Germinal center (tissue), 1 donor: ENCODE data around the gene KCNK2.

Source experiments
- DNase-seq: peaks from one replicate; pipeline ENCODE4 v3.0.0; 2012; ENCODE audit warnings: mixed read lengths, low spot score

The KCNK2 gene, protein sequence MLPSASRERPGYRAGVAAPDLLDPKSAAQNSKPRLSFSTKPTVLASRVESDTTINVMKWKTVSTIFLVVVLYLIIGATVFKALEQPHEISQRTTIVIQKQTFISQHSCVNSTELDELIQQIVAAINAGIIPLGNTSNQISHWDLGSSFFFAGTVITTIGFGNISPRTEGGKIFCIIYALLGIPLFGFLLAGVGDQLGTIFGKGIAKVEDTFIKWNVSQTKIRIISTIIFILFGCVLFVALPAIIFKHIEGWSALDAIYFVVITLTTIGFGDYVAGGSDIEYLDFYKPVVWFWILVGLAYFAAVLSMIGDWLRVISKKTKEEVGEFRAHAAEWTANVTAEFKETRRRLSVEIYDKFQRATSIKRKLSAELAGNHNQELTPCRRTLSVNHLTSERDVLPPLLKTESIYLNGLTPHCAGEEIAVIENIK

DNA sequence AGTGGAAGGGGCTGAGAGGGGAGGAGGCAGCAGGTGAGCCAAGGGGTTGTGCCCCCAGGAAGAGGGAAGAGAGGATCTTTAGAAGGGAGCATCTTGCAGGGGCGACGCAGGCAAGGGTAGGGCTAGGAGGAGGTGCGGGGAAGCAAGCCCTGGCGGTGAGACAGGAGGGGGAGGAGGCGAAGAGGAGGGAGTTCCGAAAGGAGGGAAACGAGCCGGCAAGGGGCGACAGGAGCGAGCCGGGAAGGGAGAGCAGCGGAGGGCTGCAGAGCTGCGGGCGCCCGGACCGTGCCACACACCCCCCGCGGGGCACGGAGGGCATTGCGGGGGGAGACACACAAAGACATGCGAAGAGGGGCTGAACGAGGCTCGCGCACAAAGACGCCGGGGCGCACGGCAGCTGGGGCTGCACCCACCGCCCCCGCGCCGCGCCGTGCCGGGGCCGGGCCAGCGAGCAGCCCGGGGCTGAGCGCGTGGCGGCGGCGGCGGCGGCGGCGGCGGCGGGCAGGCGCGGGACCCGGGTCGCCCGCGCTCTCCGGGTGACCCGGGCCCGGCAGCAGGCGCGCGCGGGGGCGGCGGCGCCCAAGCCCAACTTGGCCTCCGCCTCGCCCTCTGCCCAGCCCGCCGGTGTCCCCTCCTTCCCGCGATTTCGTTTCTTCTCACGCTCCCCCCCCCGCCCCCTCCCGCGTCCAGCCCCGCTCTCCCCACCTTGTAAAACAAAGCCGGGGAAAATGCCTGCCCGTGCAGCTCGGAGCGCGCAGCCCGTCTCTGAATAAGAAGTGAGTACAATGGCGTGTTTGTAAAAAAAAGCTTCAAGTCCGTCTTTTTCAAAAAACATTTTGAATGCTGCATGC lies at the start of gene KCNK2:
Gene KCNK2, plus strand, starts transcription at position 206 of the 851 bp plus-strand sequence. CDS start 649 bp downstream, outside the sequence.
- no peak for DNase-seq

DNA sequence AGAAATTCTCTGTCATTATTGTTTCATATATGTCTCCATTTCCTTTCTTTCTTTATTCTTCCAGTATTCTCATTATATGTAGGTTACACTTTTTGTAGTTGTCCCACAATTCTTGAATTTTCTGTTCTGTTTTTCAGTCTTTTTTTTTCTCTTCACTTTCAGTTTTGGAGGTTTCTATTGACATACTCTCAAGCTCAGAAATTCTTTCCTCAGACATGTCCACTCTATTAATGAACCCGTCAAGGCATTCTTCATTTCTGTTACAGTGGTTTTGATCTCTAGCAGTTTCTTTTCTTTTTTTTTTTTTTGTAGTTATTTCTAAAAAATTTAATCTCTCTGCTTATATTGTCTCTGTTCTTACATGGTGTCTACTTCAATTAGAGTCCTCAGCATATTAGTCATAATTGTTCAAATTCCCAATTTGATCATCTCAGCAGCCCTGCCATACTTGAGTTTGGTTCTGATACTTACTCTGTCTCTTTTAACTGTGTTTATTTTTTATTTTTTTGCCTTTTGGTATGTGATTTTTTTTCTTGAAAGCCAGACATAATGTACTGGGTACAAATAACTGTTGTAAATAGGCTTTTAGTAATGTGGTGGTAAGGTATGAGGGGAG lies 49.5 kb upstream of the KCNK2 start:
- DNase-seq: no peak

DNA sequence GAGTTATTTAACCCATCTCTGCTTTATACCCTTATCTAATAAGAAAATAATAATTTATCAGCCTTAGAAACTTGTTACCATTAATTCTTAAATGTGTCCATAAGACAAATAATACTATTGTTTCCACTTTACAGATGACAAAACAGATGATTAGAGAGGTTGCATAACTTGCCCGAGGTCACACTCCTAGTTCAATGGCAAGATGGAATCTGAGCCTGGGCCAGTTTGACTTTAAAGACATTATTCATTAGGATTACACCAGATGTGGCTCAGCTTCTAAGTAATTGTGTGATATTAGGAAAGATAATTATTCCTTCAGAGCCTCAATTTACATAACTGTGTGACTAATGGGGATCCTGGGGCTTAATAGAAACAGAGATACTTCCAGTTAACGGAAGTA lies 42.3 kb upstream of the KCNK2 start:
- DNase-seq: no peak

DNA sequence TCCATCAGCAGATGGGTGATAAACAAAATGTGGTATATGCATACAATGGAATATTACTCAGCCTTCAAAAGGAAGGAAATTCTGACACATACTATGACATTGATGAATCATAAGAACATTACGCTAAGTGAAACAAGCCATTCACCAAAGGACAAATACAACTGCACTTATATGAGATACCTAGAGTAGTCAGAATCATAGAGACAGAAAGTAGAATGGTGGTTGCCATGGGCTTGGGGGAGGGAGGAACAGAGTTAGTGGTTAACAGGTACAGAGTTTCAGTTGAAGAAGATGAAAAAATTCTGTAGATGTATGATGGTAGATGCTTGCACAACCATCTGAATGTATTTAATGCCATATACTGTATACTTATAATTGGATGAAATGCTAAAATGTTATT lies 39.1 kb upstream of the KCNK2 start:
- no peak for DNase-seq

DNA sequence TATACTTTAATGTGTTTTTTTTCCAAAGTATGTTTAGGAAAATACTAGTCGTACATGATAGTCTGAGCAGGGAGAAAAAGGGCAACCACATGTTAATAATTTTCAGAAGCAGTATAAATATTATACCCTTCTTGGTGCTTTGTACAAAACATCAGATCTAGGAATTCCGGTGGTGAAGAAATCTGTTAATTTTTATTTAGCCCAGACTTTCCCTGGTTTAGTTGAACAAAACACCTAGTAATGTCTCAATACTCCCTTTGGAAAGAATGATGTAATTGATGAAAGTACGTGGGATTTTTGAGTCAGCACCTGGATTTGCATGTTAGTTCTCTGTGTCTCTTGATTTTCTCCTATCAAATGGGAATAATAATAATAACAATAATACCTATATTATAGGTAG lies 38.4 kb upstream of the KCNK2 start:
- no peak for DNase-seq

DNA sequence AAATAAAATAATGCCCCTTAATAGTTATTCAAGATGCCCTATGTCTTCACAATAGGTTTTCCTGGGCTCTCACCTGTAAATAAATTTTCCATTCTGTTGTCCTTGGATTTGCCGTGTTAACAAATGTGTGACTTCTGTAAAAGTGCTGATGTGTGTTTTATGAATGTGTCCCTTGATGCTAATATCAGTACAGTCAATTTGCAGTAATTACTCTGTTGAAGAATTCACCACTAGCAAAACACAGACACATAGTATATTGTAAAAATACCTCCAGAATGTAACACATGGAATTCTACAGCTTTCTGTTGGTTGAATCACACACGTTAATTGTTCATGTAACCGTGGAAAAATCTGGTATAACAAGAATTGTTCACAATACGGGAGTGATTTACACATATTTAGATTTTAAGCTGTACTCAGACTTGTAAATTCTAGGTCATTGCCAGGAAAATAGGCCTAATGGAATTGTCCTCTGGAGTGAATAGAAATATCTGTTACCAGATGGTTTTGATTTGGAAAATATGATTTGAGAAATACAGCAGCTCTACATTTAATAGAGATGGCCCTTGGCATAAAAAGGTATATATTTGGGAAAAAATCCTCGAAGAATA lies 36.7 kb upstream of the KCNK2 start:
- DNase-seq: no peak

DNA sequence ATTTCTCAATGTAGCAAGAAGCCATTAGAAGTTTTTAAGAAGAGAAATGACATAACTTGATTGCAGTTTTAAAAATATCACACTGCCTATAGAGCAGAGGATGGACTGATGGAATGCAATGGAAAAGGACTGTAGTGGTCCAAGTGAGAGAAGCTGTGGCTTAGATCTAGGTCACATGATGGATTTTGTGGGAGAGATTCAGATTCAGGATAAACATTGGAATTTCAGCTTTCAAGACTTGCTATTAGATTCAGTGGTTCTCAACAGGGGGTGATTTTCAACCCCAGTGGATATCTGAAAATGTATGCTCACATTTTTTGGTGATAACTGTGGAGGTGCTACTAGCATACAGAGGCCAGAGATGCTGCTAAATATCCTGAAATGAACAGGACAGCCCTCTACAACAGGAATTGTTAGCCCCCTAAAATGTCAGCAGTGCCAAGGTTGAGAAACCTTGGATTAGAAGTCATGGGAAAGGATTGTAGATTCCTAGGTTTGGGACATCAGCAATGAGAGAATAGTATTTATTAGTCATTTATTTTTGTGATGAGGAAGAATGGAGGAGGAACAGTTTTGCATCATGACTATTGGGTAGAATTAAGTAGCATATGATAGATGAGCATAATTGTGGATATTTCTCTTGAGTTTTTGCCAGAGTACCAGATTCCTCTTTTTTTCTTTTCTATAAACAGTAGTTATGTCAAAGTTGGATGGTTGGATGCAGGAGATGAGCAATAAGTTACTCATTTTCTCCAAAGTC lies 30.1 kb upstream of the KCNK2 start:
- DNase-seq: no peak

DNA sequence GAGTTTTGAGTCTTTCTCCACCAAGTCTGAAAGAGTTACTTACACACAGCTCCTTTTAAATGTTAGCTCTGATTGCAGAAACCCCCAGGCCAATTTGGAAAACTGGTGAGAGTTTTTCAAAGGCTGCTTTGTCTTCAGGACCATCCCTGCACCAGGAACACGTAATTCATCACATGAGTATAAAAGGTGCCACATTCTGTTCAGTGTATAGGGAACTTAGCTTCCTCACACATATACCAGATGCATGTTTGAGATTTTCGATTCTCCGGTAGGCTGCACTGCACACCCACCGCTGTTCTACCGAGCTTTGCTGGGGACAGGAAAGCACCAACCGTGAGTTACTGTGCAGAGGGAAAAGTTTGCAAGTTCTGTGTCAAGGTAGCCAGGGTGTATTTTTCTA lies 28.3 kb upstream of the KCNK2 start:
- DNase-seq: no peak

DNA sequence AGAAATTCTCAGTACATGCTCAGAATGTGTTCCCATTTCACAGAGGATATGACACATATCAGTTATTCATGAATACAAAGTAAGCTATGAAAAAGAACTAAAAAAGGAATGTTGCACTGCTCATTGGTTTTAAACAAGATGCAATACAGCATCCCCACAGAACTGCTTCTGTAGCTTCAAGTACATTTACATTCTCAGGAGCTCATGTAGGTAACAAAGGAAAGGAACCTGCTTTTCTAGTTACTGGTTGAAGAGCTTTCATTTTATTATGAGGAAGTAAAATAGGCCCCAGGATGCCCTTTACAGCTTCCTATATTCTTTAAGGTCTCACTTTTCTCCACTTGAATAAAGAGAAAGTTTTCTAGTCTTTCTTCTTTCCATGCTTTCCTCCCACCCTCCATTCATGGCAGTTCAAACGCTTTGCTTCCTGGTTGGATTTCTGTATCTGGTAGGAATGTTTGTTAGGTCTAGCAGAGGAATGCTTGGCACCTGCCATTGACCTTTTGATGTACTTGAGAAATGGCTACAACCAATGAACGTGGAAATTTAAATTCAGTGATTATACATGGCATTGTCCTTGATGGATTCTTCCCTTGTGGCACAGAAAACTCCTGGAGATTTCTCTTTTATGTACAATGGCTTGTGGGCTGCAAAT lies 27.1 kb upstream of the KCNK2 start:
- no peak for DNase-seq

DNA sequence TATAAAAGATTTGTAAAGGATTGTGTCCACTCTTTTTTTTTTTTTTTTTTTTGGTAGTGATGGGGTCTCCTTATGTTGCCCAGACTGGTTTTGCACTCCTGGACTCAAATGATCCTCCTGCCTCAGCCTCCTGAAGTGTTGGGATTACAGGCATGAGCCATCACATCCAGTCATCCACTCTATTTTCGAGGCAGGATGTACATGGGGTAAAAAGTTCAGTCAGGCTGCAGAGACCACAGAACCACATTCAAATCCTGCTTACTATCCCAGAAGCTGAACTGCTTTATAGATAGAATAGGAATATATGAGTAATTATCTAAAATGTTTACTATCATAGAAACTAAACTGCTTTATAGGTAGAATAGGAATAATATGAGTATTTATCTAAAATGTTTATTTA lies 26.0 kb upstream of the KCNK2 start:
- DNase-seq: no peak

DNA sequence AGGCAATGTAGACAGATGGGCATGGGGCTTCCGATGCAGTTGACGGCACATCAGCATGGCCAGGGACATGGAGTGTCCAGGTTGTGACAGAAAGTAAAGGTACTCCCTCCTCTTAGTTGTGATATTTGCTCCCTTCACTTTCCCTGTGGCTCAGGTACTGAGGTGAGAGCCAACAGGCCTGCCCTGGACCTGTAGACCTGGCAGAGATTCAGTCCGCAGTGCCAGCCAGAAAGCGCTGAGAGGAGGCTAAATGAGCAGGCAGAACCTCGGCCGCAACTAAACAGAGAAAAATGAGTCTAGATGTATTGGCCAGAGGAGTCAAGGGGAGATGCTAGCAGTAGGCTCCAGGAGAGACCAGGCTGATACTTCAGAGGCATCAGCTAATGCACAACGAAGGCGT lies 22.6 kb upstream of the KCNK2 start:
- DNase-seq: no peak

DNA sequence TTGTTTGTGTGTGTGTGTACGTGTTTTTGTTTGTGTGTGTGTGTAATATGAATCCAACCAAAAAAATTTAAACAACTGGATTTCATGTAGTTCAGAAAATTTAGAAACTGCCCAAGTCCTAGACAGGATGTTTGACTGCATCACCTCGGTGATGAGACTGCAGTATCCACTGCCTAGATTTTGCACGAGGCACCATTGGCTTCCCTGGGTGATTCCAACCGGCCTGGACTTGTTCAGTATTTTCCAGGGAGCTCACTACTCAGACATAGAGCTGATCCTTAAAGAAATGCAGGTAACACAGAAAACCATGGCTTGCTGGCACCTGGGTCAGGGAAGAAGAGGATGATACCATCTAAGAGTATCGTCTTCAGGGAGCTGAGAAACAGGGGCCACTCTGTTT lies 18.2 kb upstream of the KCNK2 start:
- DNase-seq: no peak

DNA sequence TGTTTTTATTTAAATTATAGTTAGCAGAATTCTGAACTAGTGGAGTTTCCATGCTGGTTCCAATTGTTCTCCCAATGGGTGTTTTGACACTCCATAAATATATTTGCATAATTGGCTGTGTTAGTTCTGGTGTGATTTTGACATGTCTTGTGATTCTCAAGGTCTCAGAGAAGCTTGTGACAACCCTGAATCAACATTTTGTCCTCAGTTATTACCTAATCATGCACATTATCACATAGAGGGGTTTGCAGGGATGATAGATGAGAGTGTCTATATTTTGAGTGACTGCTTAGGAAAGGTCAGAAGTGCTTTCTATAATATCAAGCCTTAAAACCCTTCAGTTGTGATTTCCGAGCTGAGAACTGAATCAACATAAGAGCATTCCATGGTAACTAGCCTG lies 11.5 kb upstream of the KCNK2 start:
- no peak for DNase-seq

DNA sequence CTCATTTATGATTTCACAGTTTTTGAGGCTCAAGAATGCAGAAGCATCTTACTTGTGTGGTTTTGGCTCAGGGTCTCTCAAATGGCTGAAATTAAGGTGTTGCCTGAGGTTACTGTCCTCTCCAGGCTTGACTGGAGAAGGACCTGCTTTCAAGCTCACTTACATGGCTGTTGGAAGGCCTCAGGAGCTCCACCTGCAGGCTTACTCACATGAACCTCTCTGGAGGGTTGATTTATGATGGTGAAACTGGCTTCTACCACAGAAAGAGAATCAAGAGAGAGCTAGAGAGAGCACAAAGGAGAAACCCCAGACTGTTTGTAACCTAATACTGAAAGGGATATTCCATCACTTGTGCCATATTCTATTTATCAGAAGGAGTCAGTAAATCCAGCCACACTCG lies 6.2 kb upstream of the KCNK2 start:
- DNase-seq: no peak

DNA sequence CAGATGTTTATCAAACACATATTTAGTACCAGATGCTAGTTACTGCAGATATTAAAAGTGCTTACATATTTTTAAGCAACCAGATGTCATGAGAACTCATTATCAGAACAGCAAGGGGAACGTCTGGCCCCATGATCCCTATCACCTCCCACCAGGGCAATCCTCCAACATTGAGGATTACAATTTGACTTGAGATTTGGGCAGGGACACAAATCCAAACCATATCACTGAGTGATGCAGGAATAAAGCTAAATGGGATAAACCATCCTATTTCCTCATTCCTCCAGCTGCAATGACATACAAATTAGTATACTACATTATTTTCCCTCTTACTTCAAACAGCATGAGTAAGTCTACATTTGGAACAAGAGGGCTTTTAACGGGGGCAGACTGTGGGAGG lies 3.1 kb upstream of the KCNK2 start:
- no peak for DNase-seq

DNA sequence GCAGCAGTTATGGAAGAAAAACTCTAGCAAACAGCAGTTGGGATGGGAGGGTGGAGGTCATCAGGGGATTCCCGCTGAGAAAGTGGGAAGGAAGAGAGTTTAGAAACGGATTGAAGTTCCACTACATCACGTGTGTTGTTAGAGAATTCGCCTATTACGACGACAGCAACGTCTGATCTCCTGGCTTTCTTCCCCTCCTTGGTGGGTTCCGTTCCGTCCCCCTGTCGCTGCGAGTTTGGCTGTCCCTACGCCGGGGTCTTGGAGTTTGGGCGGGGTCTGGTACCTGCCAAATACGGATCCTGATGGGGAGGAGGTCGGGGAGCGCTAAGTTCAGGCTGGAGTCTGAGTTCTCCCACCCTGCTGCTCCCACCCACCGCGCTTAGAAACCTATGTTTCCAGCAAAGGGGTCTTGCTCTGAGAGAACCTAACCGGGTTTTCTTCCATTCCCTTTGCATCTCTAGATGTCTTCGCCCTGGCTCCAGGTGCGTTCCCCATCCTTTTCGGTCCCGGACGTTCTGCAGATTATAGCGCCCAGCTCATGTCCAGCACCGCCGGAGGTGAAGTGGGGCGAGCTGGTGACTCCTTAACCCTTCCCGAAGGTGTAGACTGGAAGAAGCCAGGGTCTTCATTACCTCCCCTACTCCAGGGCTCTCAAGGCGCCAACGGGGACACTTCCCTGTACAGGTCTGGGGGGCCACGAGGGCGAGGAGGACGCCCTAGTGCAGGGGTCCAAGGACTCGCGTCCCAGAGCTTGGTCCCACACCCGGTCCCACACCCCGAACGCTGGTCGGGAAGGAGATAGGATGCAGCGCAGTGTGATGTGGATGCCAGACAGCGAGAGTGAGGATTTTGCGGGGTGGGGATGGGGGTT lies 641 bp upstream of the KCNK2 start:
- DNase-seq: no peak

DNA sequence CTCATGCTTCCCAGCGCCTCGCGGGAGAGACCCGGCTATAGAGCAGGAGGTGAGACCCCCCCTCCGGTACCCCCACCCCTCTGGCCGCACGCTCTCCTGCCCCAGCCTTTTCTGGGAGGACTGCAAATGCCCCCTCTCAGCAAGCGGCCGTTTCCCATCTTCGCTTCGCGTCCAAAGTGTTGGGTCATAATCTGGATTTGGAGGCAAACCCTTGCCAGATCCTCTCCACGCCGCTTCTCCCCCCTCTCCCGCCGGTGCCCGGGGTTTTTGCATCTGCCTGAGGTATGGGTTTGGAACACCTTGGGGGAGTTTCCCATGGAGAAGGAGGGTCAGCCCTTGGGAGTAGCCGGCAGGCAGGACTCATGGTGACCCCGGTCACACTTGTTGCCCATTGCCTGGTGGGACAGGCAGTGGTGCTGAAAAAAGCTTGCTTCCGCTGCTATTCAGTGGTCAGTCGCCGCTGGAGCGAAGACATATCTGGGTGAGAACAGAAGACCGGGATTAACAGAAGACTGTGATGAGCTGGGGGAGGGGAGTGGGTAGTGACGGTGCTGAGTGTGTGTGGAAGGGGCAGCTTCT lies 935 bp downstream of the KCNK2 start:
- DNase-seq: no peak

DNA sequence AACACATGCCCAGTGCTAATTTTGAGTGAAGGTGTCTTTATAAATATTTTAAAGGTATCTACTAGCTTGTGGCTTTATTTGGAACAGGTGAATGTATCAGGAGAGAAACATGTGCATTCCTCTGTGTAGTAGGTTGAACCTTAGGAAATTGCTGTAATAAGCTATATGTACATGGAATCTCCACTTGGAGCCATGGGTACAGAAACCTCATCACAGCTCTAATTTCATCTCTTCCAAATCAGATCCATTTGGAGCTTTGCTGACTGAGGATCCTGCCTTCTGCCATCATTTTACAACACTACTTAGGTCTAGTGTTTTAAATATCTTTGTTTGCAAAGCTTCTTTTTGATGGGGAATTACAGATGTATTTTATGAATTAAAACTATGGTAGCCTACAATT lies 2.1 kb downstream of the KCNK2 start:
- DNase-seq: no peak

DNA sequence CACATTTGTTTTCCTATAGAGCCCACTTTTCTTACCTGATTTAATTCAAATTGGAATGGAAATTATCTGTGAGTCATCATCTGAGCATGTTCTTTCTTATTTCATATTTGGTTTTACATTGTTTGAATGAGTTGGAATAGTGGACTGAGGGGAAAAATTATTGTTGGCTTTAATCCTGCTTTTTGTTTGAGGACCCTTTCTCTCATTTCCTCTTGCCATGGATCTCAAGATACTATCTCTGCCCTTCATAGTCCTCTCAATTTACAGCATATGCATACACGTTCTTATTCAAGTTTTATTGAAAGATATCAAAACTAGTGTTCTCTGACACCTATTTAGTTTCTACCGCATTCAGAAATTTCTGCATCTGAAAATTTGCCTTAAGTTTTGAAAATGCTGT lies 5.1 kb downstream of the KCNK2 start:
- DNase-seq: no peak

DNA sequence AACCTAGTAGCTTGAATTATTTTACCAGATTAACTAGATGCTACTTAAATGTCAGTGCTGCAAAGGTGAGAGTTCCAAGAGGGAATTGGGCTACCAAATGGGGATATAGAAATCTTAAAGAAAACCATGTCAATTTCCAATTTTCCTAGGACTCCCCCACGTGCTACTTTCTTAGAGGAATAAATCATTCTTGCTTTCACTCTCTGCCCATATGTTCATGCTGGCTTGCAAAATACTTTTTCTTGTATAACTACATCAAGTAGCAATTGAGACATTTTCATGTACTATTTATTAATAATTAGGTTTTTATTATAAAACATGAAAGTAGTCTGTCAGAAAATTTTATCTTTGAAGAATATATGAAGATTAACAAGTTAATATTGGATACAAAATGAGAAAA lies 11.8 kb downstream of the KCNK2 start:
- no peak for DNase-seq
